Prostate gland (tissue), 2 donors: ENCODE data around the gene MARCHF2.
"Not testable (repeated sequence)": the region's sequence is repeated elsewhere in the genome, so short reads cannot be mapped to it uniquely, and the experiment has no call there.

ENCODE experiments used
- CTCF ChIP-seq, 4 experiments: fragments of 200-600 bp in 2 of 4; fragments of 450-650 bp in 2 of 4; sonication (generic) in 2 of 4; IDR thresholded peaks; 1 replicate in 3 of 4; 2 replicates in 1 of 4; pipeline ENCODE4 v1.5.1; 2016 to 2019; ENCODE audit warnings: antibody characterized with exemption in 4 of 4, mild to moderate bottlenecking in 2 of 4, moderate library complexity in 2 of 4
- POLR2A ChIP-seq: fragments of 450-650 bp; IDR thresholded peaks from one replicate; pipeline ENCODE4 v1.6.1; 2016; ENCODE audit warnings: antibody characterized with exemption, mild to moderate bottlenecking
- POLR2AphosphoS5 ChIP-seq: sonication (generic); formaldehyde crosslinking; IDR thresholded peaks from one replicate; pipeline ENCODE4 v1.6.1; 2017; ENCODE audit warnings: antibody characterized with exemption

DNA sequence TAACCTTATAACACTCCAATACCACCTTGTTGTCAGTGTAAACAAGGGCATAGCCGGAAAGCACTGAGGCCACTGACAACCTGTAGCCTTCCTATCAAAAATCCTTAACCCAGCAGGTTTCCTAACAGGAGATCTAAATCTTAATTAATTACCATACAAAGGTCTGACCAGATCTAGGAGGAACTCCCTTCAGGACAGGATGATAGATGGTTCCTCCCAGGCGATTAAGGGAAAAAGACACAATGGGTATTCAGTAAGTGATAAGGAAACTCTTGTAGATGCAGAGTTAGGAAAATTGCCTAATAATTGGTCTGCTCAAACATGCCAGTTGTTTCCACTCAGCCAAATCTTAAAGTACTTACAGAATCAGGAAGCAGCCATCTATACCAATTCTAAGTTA lies 28.0 kb upstream of the MARCHF2 start:
- TF ChIP-seq CTCF (IDR thresholded peaks at IDR 0.05); POLR2AphosphoS5; POLR2A: not testable (repeated sequence)
